GM19023 (cell line): ENCODE measurements around the gene TRIOBP.
"Not testable (repeated sequence)": the region's sequence is repeated elsewhere in the genome, so short reads cannot be mapped to it uniquely, and the experiment has no call there.

Experiments
- ATAC-seq: cut with Tn5 transposase; IDR thresholded peaks from one replicate; pipeline ENCODE4 v1.9.1; 2021; ENCODE audit warnings: mild to moderate bottlenecking, moderate library complexity; ENCODE audit not compliant: unreplicated experiment

Gene TRIOBP

GRCh38 chr22:37686002-37686982 lies 10.6 kb upstream of the TRIOBP start, which contains the start of gene NOL12:
TSS of gene NOL12 (plus strand) at chr22:37686343. CDS start at chr22:37686393, 50 bp downstream.
- peak; percentile 76 for ATAC-seq

- ATAC-seq, result no peak
Measured at GRCh38 chr22:37690407-37690806, 6.4 kb upstream of the TRIOBP start.

- no peak for ATAC-seq
Measured at GRCh38 chr22:37690901-37691504, 5.8 kb upstream of the TRIOBP start.

GRCh38 chr22:37692627-37693285 lies 4.1 kb upstream of the TRIOBP start:
- ATAC-seq, result no peak

GRCh38 chr22:37694131-37694530 lies 2.7 kb upstream of the TRIOBP start:
- not testable (repeated sequence) for ATAC-seq

- ATAC-seq, result not testable (repeated sequence)
Measured at GRCh38 chr22:37696260-37696656, 590 bp upstream of the TRIOBP start.

- no peak for ATAC-seq
Measured at GRCh38 chr22:37697538-37697835, 639 bp downstream of the TRIOBP start.

- no peak for ATAC-seq
Measured at GRCh38 chr22:37701141-37701786, 4.4 kb downstream of the TRIOBP start.

- no peak for ATAC-seq
Measured at GRCh38 chr22:37703906-37704305, 7.1 kb downstream of the TRIOBP start.

- no peak for ATAC-seq
Measured at GRCh38 chr22:37704645-37705044, 7.8 kb downstream of the TRIOBP start.

- ATAC-seq, result no peak
Measured at GRCh38 chr22:37705205-37705604, 8.4 kb downstream of the TRIOBP start.

- ATAC-seq, result no peak
Measured at GRCh38 chr22:37708580-37709444, 12.0 kb downstream of the TRIOBP start.

GRCh38 chr22:37709445-37709765 lies 12.6 kb downstream of the TRIOBP start:
- ATAC-seq, result no peak

- no peak for ATAC-seq
Measured at GRCh38 chr22:37710675-37711074, 13.8 kb downstream of the TRIOBP start.

GRCh38 chr22:37711490-37711889 lies 14.6 kb downstream of the TRIOBP start:
- no peak for ATAC-seq

GRCh38 chr22:37713761-37714160 lies 16.9 kb downstream of the TRIOBP start:
- ATAC-seq, result no peak

- no peak for ATAC-seq
Measured at GRCh38 chr22:37714634-37715033, 17.8 kb downstream of the TRIOBP start.

GRCh38 chr22:37715760-37716159 lies 18.9 kb downstream of the TRIOBP start:
- no peak for ATAC-seq

- no peak for ATAC-seq
Measured at GRCh38 chr22:37716708-37717107, 19.9 kb downstream of the TRIOBP start.

- ATAC-seq, result not testable (repeated sequence)
Measured at GRCh38 chr22:37717235-37717634, 20.4 kb downstream of the TRIOBP start.
